HG03460 (cell line): ENCODE measurements around the gene DHRS11.

Source experiments
- ATAC-seq: cut with Tn5 transposase; IDR thresholded peaks from one replicate; pipeline ENCODE4 v1.9.1; 2021; ENCODE audit not compliant: unreplicated experiment

Gene DHRS11

GRCh38 chr17:36647636-36648035, 56.0 kb downstream of the DHRS11 start:
- no peak for ATAC-seq

- ATAC-seq: no peak
These were observed 58.6 kb downstream of the DHRS11 start for GRCh38 chr17:36650096-36650775.
